Stimulated activated CD4-positive, alpha-beta T cell treated with anti-CD3 and anti-CD28 coated beads, Interleukin-1b, Interleukin-23, amount 100 ng/mL, for 4 hours (primary cell): ENCODE results near the gene LRRC75A.
"Not testable (repeated sequence)": the region's sequence is repeated elsewhere in the genome, so short reads cannot be mapped to it uniquely, and the experiment has no call there.

Experiments used
- DNase-seq, 2 donors: peaks; one replicate each; pipeline ENCODE4 v3.0.0-alpha.2; 2020; ENCODE audit warnings: low read depth in 2 of 2

The LRRC75A gene

GRCh38 chr17:16398270-16399267 lies 93.4 kb downstream of the LRRC75A start:
- no peak for DNase-seq

DNA sequence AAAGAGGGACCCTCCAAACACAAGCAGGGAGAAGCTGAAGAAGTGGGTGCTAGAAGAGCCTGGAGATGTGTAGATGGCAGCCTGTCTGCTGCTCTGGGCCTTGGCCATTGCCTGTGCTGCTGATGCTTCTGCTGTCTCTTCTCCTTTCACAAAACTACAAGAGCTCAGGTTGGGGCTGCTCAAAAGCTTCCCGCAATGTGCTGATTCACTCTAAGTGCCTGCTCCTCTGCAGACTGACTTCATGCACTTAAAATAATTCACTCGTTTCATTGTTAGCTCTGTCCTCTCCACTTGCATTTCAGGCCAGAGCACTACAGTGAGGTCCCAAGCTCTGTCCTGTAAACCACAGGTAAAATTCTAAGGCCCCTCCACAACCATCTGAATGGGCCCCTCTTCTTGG lies 95.3 kb downstream of the LRRC75A start:
- not testable (repeated sequence) for DNase-seq

- DNase-seq = not testable (repeated sequence)
Measured at GRCh38 chr17:16395887-16396286, 96.1 kb downstream of the LRRC75A start.

GRCh38 chr17:16392491-16392890 lies 99.5 kb downstream of the LRRC75A start:
- DNase-seq = not testable (repeated sequence)
